ENCODE measurements around the gene TIGD6. TPM values are rescaled to one million over a fixed set of nuclear protein-coding genes. Genes with fewer than 3 reads are reported as not detected.

The TIGD6 gene
- total and polyA plus RNA-seq, 2 donors (not counting 3 experiments of a cell fraction or from before 2014, with no cell fraction given), result 3.6 to 5.4 TPM

DNA sequence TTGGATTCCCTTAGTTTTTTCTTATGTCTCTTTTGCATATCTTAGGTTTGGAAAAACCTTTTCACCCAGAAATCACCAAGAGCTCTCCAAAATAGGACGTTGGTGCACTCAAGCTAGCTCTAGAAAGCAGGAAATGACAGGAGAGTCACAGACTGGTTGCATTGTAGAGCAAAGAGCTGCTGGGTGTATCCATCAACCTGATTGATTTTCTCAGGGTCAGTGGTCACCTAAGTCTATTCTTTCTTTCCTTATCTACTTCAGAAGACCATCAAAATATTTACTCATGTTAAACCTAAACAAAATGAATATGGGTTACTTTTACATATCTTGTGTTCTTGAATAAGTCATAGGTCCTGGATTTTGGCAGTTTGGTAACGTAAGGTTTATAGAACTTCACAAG, 25.0 kb downstream of the TIGD6 start:
- no peaks in the 10 kb centered on the region for H3K27me3 ChIP-seq (ENCODE audit: control insufficient read depth in 2 of 2, insufficient read depth in 2 of 2, low read length in 2 of 2)
- DNase-seq (ENCODE audit: low read depth, low spot score) (no peak), FAIRE-seq (no peak)
- intact Hi-C loops (cut with micrococcal nuclease) (no loop called here), dilution Hi-C loops (cut with MboI; ENCODE audit: extremely low pct_ligation_motif_present, low sequenced_read_pairs) (no loop called here)
- no TSS peak for BruUV-seq (replicated peaks)
- H2AFZ ChIP-seq (ENCODE audit: low read depth, low read length), result no peak overlapping the region
- no peak for TF ChIP-seq POLR2A (IDR thresholded peaks at IDR 0.05; ENCODE audit: low read depth, low read length)
- TF ChIP-seq GATA2 (IDR thresholded peaks at IDR 0.05; ENCODE audit: insufficient read depth, insufficient read length, low read depth, low read length), result no peak
- TF ChIP-seq, protein P1, sequence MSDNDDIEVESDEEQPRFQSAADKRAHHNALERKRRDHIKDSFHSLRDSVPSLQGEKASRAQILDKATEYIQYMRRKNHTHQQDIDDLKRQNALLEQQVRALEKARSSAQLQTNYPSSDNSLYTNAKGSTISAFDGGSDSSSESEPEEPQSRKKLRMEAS (IDR thresholded peaks at IDR 0.05; ENCODE audit: insufficient read depth, insufficient read length), result no peak
- TF ChIP-seq JUN (IDR thresholded peaks at IDR 0.05; ENCODE audit: borderline replicate concordance, insufficient read depth, insufficient read length, low read depth), result no peak
- TF ChIP-seq EZH2 (IDR thresholded peaks at IDR 0.05; ENCODE audit: borderline replicate concordance, low read depth, low read length, severe bottlenecking), result no peak
- TF ChIP-seq CTCF (IDR thresholded peaks at IDR 0.05; ENCODE audit: extremely low read depth in 1 of 2, insufficient read depth in 1 of 2, low read depth in 1 of 2, low read length in 2 of 2), result no peak
- TF ChIP-seq POLR2AphosphoS5 (IDR thresholded peaks at IDR 0.05; ENCODE audit: insufficient read depth, low read depth, low read length), result no peak
- no peak for TF ChIP-seq FOS (IDR thresholded peaks at IDR 0.05; ENCODE audit: borderline replicate concordance, insufficient read depth, low read length)
- no peak for TF ChIP-seq MYC (IDR thresholded peaks at IDR 0.05; ENCODE audit: low read depth, low read length)
- H3K79me2 ChIP-seq (ENCODE audit: control insufficient read depth, insufficient read depth, low read length), result no peaks in the 10 kb centered on the region
- H3K4me2 ChIP-seq (ENCODE audit: insufficient read depth, low read length), result no peak overlapping the region
- no peaks in the 10 kb centered on the region for H4K20me1 ChIP-seq (replicated peaks; ENCODE audit: control insufficient read depth, extremely low read depth, insufficient read depth, low read length)
- H3K36me3 ChIP-seq (ENCODE audit: control insufficient read depth in 2 of 2, extremely low read depth in 1 of 2, insufficient read depth in 2 of 2, low read length in 2 of 2), result peaks cover 2% of the 10 kb centered on the region in 2 experiments
- POLR2A ChIA-PET, result no interaction called here
- no peak overlapping the region for H3K27ac ChIP-seq (ENCODE audit: insufficient read depth, low read depth, low read length)
- no peaks in the 10 kb centered on the region for H3K4me1 ChIP-seq (ENCODE audit: control insufficient read depth, extremely low read depth, insufficient read depth, low read length)
- no peaks in the 10 kb centered on the region for H3K9me3 ChIP-seq (replicated peaks; ENCODE audit: control insufficient read depth, insufficient read depth, low read length)
- no peaks in the 10 kb centered on the region for H3K9me1 ChIP-seq (replicated peaks; ENCODE audit: control insufficient read depth, extremely low read depth, insufficient read depth, low read length)
- H3K9ac ChIP-seq (replicated peaks; ENCODE audit: extremely low read depth, insufficient read depth, low read length), result no peak overlapping the region
- CTCF ChIA-PET, result interaction anchor here (1.0 to 2.7 kb wide), 7 partner anchors 8 to 147 kb away, joined by 3 to 15 read pairs (median 3); no protein-coding TSS in a partner anchor
- H3K4me3 ChIP-seq (replicated peaks in 1 of 3; ENCODE audit: insufficient read depth in 1 of 3, low read depth in 1 of 3, low read length in 3 of 3), result no peak overlapping the region
